Activated naive CD8-positive, alpha-beta T cell treated with anti-CD3 and anti-CD28 coated beads, Interleukin-2, amount 50 U/mL, for 24 hours (primary cell): ENCODE results near the gene CYB5R4.

Experiments used
- ATAC-seq: fragments of 150-1000 bp; cut with Tn5 transposase; one replicate; pipeline ENCODE4 v1.10.0; 2021
- DNase-seq: peaks from one replicate; pipeline ENCODE4 v3.0.0; 2021
- H3K27ac Mint-ChIP-seq: one replicate; pipeline ENCODE4 v1.8.0; 2021; ENCODE audit warnings: mild to moderate bottlenecking, mixed read lengths
- H3K27me3 Mint-ChIP-seq: one replicate; pipeline ENCODE4 v1.8.0; 2021; ENCODE audit warnings: mixed read lengths
- H3K36me3 Mint-ChIP-seq: one replicate; pipeline ENCODE4 v1.8.0; 2021; ENCODE audit warnings: low read depth, mixed read lengths
- H3K4me1 Mint-ChIP-seq: one replicate; pipeline ENCODE4 v1.8.0; 2021; ENCODE audit warnings: mixed read lengths
- H3K4me3 Mint-ChIP-seq: one replicate; pipeline ENCODE4 v1.8.0; 2021; ENCODE audit warnings: mild to moderate bottlenecking, moderate library complexity, mixed read lengths
- H3K9me3 Mint-ChIP-seq: one replicate; pipeline ENCODE4 v1.8.0; 2021; ENCODE audit warnings: mixed read lengths

Gene CYB5R4

DNA sequence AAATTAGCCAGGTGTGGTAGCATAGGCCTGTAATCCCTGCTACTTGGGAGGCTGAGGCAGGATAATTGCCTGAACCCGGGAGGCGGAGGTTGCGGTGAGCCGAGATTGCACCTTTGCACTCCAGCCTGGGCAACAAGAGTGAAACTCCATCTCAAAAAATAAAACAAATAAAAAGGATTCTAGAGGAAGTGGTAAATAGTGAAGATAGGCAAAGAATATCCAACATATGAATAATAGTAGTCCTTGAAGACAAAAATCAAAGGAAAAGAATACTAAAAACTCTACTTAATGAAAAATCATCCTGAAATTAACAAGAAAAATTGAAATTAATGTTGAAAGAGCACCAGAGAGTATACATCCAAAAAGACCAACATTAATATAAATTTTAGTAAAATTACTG, 107.0 kb downstream of the CYB5R4 start:
- H3K36me3 Mint-ChIP-seq, result peaks cover 38% of the 10 kb centered on the region
- DNase-seq (no peak), ATAC-seq (no peak)
- no peak overlapping the region for H3K27ac Mint-ChIP-seq
- no peak overlapping the region for H3K4me3 Mint-ChIP-seq
- no peaks in the 10 kb centered on the region for H3K4me1 Mint-ChIP-seq
- no peaks in the 10 kb centered on the region for H3K27me3 Mint-ChIP-seq
- peaks cover 52% of the 10 kb centered on the region for H3K9me3 Mint-ChIP-seq

DNA sequence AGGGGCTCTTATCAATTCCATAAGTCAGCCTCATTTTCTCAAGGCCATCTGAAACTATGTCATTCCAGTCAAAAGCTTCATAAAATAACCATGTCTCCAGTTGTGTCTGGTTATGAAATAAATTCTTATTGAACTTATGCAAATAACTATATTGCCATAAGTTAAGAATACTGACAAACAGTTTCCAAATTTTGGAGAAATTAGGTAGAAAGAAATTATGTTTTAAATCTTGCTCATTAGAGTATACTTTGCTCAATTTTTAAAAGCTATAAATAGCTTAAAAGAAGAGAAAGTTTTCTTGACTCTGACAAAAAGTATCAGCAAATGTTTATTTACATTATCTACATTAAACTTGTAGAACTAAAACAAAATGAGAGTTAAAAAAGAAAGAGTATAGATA, 111.1 kb downstream of the CYB5R4 start:
- DNase-seq (no peak), ATAC-seq (no peak)
- Mint-ChIP-seq H3K9me3 (peaks cover 25% of the 10 kb centered on the region), H3K27ac (no peak overlapping the region), H3K36me3 (peaks cover 5% of the 10 kb centered on the region), H3K4me3 (no peak overlapping the region), H3K27me3 (no peaks in the 10 kb centered on the region), H3K4me1 (no peaks in the 10 kb centered on the region)

- no peak for ATAC-seq
- Mint-ChIP-seq H3K4me3 (no peak overlapping the region), H3K27me3 (no peaks in the 10 kb centered on the region), H3K27ac (no peak overlapping the region), H3K4me1 (no peaks in the 10 kb centered on the region), H3K9me3 (peaks cover 15% of the 10 kb centered on the region), H3K36me3 (no peaks in the 10 kb centered on the region)
- DNase-seq, result no peak
These were observed 115.0 kb downstream of the CYB5R4 start for GRCh38 chr6:83974409-83975050.

GRCh38 chr6:83976037-83976755, 116.7 kb downstream of the CYB5R4 start:
- H3K4me3 Mint-ChIP-seq, result no peak overlapping the region
- no peak for DNase-seq
- ATAC-seq, result no peak
- peaks cover 13% of the 10 kb centered on the region for H3K9me3 Mint-ChIP-seq
- no peaks in the 10 kb centered on the region for H3K4me1 Mint-ChIP-seq
- no peaks in the 10 kb centered on the region for H3K36me3 Mint-ChIP-seq
- H3K27ac Mint-ChIP-seq, result no peak overlapping the region
- no peaks in the 10 kb centered on the region for H3K27me3 Mint-ChIP-seq

DNA sequence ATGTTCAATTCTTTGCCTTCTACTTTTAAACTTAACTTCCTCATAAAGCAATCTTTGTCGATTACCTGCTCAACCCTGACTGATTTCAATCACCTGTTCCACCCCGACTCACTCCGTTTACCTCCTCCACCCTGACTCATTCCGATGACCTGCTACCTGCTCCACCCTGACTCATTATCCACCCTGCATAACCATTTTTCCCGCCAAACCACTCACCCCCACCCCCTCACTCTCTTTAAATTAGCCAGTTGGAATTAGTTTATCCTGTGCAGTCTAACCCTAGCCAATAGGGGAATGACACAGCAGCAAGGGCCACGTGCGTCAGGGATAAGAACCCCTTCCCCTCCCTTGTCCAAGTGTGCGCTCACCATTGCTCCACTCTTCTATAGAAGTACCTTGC, 117.4 kb downstream of the CYB5R4 start:
- Mint-ChIP-seq H3K36me3 (no peaks in the 10 kb centered on the region), H3K4me1 (no peaks in the 10 kb centered on the region), H3K9me3 (peaks cover 12% of the 10 kb centered on the region), H3K4me3 (no peak overlapping the region), H3K27me3 (no peaks in the 10 kb centered on the region), H3K27ac (no peak overlapping the region)
- ATAC-seq (no peak), DNase-seq (no peak)

DNA sequence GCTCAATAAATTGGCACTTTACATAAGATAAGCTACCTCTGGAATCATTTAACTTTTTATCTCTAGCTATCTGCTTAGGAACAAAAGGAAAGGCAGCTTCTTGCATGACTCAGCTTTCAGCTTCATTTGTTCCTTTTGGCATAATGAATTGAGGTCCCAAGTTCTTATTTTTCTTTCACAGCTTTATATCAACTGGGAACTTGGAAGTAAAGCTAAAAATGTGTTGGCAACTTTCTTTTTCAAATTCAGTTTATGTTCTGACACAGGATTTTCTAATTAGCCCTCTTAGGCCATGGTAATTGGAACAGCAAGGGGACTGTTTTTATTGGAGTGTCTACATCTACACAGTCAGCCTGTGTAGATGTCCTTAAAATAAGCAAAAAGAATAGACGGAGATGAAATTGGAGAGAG, 118.8 kb downstream of the CYB5R4 start:
- H3K4me3 Mint-ChIP-seq, result no peak overlapping the region
- DNase-seq, result no peak
- H3K36me3 Mint-ChIP-seq, result no peaks in the 10 kb centered on the region
- H3K27me3 Mint-ChIP-seq, result no peaks in the 10 kb centered on the region
- ATAC-seq, result no peak
- no peak overlapping the region for H3K27ac Mint-ChIP-seq
- peaks cover 12% of the 10 kb centered on the region for H3K9me3 Mint-ChIP-seq
- H3K4me1 Mint-ChIP-seq, result no peaks in the 10 kb centered on the region

GRCh38 chr6:83978997-83979396, 119.5 kb downstream of the CYB5R4 start:
- H3K27ac Mint-ChIP-seq, result no peak overlapping the region
- H3K36me3 Mint-ChIP-seq, result no peaks in the 10 kb centered on the region
- no peak overlapping the region for H3K4me3 Mint-ChIP-seq
- DNase-seq (no peak), ATAC-seq (no peak)
- no peaks in the 10 kb centered on the region for H3K27me3 Mint-ChIP-seq
- peaks cover 12% of the 10 kb centered on the region for H3K9me3 Mint-ChIP-seq
- H3K4me1 Mint-ChIP-seq, result no peaks in the 10 kb centered on the region

DNA sequence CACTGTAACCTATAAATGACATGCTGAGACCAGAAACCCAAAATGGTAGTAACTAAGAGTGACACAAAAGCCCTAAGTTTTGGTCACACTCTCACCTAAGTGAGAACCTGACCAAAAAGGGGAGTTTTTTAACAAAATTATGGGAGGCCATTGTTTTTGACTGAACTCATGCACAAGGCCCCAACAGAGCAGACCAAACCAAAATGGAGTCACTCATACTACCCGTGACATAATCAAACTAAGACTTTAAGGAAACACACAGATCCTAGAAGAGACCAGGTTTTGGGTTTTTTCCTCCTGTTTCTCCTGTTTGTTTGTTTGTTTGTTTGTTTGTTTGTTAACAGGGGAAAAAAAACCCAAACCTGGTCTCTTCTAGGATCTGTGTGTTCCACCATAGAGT, 124.9 kb downstream of the CYB5R4 start:
- DNase-seq, result no peak
- H3K36me3 Mint-ChIP-seq, result no peaks in the 10 kb centered on the region
- H3K9me3 Mint-ChIP-seq, result peaks cover 6% of the 10 kb centered on the region
- H3K27me3 Mint-ChIP-seq, result no peaks in the 10 kb centered on the region
- ATAC-seq, result no peak
- H3K27ac Mint-ChIP-seq, result no peak overlapping the region
- H3K4me1 Mint-ChIP-seq, result no peaks in the 10 kb centered on the region
- H3K4me3 Mint-ChIP-seq, result no peak overlapping the region

GRCh38 chr6:83985308-83985713, 125.8 kb downstream of the CYB5R4 start:
- Mint-ChIP-seq H3K27ac (no peak overlapping the region), H3K9me3 (no peaks in the 10 kb centered on the region), H3K4me3 (no peak overlapping the region), H3K36me3 (no peaks in the 10 kb centered on the region), H3K4me1 (no peaks in the 10 kb centered on the region), H3K27me3 (no peaks in the 10 kb centered on the region)
- no peak for ATAC-seq
- no peak for DNase-seq

DNA sequence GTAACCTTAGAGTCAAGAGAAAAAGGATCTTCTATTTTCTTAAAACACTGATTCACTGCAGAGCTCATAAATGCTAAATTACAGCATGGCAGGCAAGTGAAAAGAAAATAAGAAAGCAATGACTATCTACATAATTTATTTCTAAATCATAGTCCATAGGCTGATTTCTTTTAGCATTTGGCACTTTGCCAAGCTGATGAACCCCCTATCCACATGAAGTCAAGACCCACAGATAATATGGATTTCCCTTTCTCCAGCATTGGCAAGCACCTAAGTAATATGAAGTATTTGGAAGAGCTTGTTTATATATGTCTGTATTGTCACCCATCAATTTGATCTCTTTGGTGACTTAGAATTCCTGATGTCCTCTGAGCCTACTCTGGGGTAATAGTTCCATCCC, 126.2 kb downstream of the CYB5R4 start:
- no peak for ATAC-seq
- H3K36me3 Mint-ChIP-seq, result no peaks in the 10 kb centered on the region
- no peaks in the 10 kb centered on the region for H3K9me3 Mint-ChIP-seq
- DNase-seq, result no peak
- no peaks in the 10 kb centered on the region for H3K27me3 Mint-ChIP-seq
- H3K4me3 Mint-ChIP-seq, result no peak overlapping the region
- no peaks in the 10 kb centered on the region for H3K4me1 Mint-ChIP-seq
- H3K27ac Mint-ChIP-seq, result no peak overlapping the region

GRCh38 chr6:83998021-83998584, 138.6 kb downstream of the CYB5R4 start:
- peaks cover 3% of the 10 kb centered on the region for H3K27me3 Mint-ChIP-seq

GRCh38 chr6:84001119-84001518, 141.6 kb downstream of the CYB5R4 start:
- no peak overlapping the region for H3K27ac Mint-ChIP-seq
- H3K4me1 Mint-ChIP-seq, result no peaks in the 10 kb centered on the region
- ATAC-seq (no peak), DNase-seq (no peak)
- peaks cover 3% of the 10 kb centered on the region for H3K9me3 Mint-ChIP-seq
- H3K27me3 Mint-ChIP-seq, result peaks cover 12% of the 10 kb centered on the region
- no peak overlapping the region for H3K4me3 Mint-ChIP-seq
- H3K36me3 Mint-ChIP-seq, result no peaks in the 10 kb centered on the region

More at GRCh38 chr6:83998021-83998584, 138.6 kb downstream of the CYB5R4 start:
- Mint-ChIP-seq H3K36me3 (no peaks in the 10 kb centered on the region), H3K27ac (no peak overlapping the region), H3K4me1 (no peaks in the 10 kb centered on the region), H3K9me3 (peaks cover 17% of the 10 kb centered on the region), H3K4me3 (no peak overlapping the region)
- no peak for DNase-seq
- no peak for ATAC-seq

DNA sequence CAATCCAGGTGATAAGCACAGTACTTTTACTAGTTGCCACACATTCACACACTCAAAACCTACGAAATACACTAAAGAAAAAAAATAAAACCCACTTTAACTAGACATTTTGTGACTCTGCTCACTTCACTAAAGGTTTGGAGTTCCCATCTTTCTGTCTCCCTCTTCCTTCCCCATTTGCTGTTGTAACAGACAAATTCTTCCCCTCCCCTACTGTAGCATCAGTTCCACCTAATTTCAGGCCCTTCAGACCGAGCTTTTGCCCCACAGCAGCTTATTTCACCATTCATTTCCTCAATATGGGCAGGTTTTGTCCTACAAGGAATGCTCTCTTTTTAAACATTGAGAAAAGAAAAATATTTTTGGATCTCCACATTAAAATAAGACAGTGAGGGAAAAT, 142.7 kb downstream of the CYB5R4 start:
- Mint-ChIP-seq H3K27me3 (peaks cover 15% of the 10 kb centered on the region), H3K9me3 (no peaks in the 10 kb centered on the region), H3K27ac (no peak overlapping the region), H3K36me3 (no peaks in the 10 kb centered on the region), H3K4me3 (no peak overlapping the region), H3K4me1 (no peaks in the 10 kb centered on the region)
- DNase-seq (no peak), ATAC-seq (no peak)

DNA sequence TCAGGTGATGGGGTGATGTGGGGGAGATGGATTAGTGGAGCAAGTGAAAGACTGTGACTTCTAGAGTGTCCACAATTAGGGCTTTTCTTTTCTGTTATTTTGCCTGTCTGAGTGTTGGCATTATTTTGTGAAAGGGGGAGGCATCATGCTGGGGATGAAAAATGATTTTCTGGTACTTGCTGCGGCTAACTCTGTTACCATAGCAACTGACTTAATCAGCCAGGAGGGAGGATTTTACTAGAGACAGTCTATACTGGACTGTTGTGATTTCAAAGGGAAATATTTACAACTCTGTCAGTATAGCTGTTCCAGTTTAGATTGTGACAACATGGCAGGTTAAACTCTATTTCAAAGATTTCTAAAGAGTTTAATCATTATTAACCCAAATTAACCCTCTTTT, 143.6 kb downstream of the CYB5R4 start:
- Mint-ChIP-seq H3K9me3 (no peaks in the 10 kb centered on the region), H3K4me3 (no peak overlapping the region), H3K27me3 (peaks cover 18% of the 10 kb centered on the region), H3K36me3 (no peaks in the 10 kb centered on the region), H3K4me1 (no peaks in the 10 kb centered on the region), H3K27ac (no peak overlapping the region)
- no peak for DNase-seq
- no peak for ATAC-seq

GRCh38 chr6:84003654-84004053, 144.2 kb downstream of the CYB5R4 start:
- Mint-ChIP-seq H3K4me1 (no peaks in the 10 kb centered on the region), H3K27me3 (peaks cover 18% of the 10 kb centered on the region), H3K9me3 (no peaks in the 10 kb centered on the region), H3K4me3 (no peak overlapping the region), H3K27ac (no peak overlapping the region), H3K36me3 (no peaks in the 10 kb centered on the region)
- no peak for ATAC-seq
- DNase-seq, result no peak
